GM12878 (cell line): ENCODE measurements around the gene KBTBD7. TPM values are rescaled to one million over a fixed set of nuclear protein-coding genes. Genes with fewer than 3 reads are reported as not detected.

Experiments used
- ATAC-seq: fragments of 200-7000 bp; cut with Tn5 transposase; 3 replicates; pipeline ENCODE4 v1.9.1; 2020; ENCODE audit warnings: mild to moderate bottlenecking, moderate library complexity
- BruUV-seq: library from RNA; stranded (reverse); fragments of 400-500 nt; replicated peaks from 2 replicates; lab custom pipeline; 2021; lab: Mats Ljungman, UMichigan
- CTCF ChIA-PET: fragments of 300-600 bp; sonication (Branson Sonifier 250); formaldehyde crosslinking; extraction: SDS; loops from one replicate; lab custom pipeline; 2021; ENCODE audit warnings: inconsistent platforms; lab: Yijun Ruan, JAX
- POLR2A ChIA-PET: fragments of 350-600 bp; formaldehyde crosslinking; extraction: SDS; loops from one replicate; lab custom pipeline; 2021; ENCODE audit warnings: inconsistent platforms; lab: Charles Lee
- RAD21 ChIA-PET: fragments of 300-600 bp; sonication (Branson Sonifier 250); formaldehyde crosslinking; loops from one replicate; lab custom pipeline; 2023; ENCODE audit warnings: antibody characterized with exemption; ENCODE audit not compliant: unreplicated experiment; lab: Charles Lee
- SMC1A ChIA-PET: fragments of 300-600 bp; sonication (Branson Sonifier 250); formaldehyde crosslinking; loops from one replicate; lab custom pipeline; 2023; ENCODE audit not compliant: unreplicated experiment, uncharacterized antibody; lab: Charles Lee
- DNase-seq: peaks from one replicate; pipeline ENCODE4 v3.0.0-alpha.2; 2011; ENCODE audit warnings: low read depth, low spot score
- FAIRE-seq: peaks from 3 replicates; lab custom pipeline; 2011; peaks lifted over from hg19 to GRCh38; lab: Jason Lieb, UNC
- H2AFZ ChIP-seq: 2 replicates; pipeline ENCODE4 v1.6.0; 2011; ENCODE audit warnings: low read depth, low read length, control low read depth; ENCODE audit not compliant: control insufficient read depth
- H3K27ac ChIP-seq: 2 replicates; pipeline ENCODE4 v1.5.1; 2011; ENCODE audit warnings: control low read depth; ENCODE audit not compliant: control insufficient read depth, insufficient read depth
- H3K27me3 ChIP-seq, 2 experiments: replicated peaks in 1 of 2; 2 replicates each; pipeline versions ENCODE4 v1.6.0 to v1.6.1; 2011; ENCODE audit warnings: low read length in 1 of 2; ENCODE audit not compliant: control insufficient read depth in 2 of 2, insufficient read depth in 2 of 2
- H3K36me3 ChIP-seq, 2 experiments: 2 replicates each; pipeline ENCODE4 v1.5.1; 2011; ENCODE audit warnings: low read length in 1 of 2; ENCODE audit not compliant: control insufficient read depth in 2 of 2, insufficient read depth in 2 of 2
- H3K4me1 ChIP-seq: 2 replicates; pipeline ENCODE4 v1.6.1; 2011; ENCODE audit warnings: mild to moderate bottlenecking, low read length, moderate library complexity, mixed read lengths; ENCODE audit not compliant: control insufficient read depth, insufficient read depth
- H3K4me2 ChIP-seq: 2 replicates; pipeline ENCODE4 v1.6.0; 2011; ENCODE audit warnings: control low read depth; ENCODE audit not compliant: control insufficient read depth, insufficient read depth
- H3K4me3 ChIP-seq: fragments of 200-600 bp; sonication (generic); 2 replicates; pipeline ENCODE4 v1.5.1; 2016
- H3K79me2 ChIP-seq: 2 replicates; pipeline ENCODE4 v1.6.0; 2011; ENCODE audit warnings: low read length; ENCODE audit not compliant: control insufficient read depth, insufficient read depth
- H3K9ac ChIP-seq: 2 replicates; pipeline ENCODE4 v1.8.0; 2011; ENCODE audit warnings: low read length, control low read depth, mixed read lengths; ENCODE audit not compliant: control insufficient read depth, insufficient read depth
- H3K9me3 ChIP-seq: replicated peaks from 3 replicates; pipeline ENCODE4 v1.5.1; 2011; ENCODE audit warnings: mild to moderate bottlenecking, low read length; ENCODE audit not compliant: control insufficient read depth, insufficient read depth
- H4K20me1 ChIP-seq: 2 replicates; pipeline ENCODE4 v1.6.0; 2011; ENCODE audit not compliant: control insufficient read depth, insufficient read depth
- ASH2L ChIP-seq: fragments of 300-600, 200-600 bp; sonication (generic); IDR thresholded peaks from 2 replicates; pipeline ENCODE4 v1.6.1; 2017; ENCODE audit warnings: low read depth, mild to moderate bottlenecking, borderline replicate concordance
- BACH1 ChIP-seq: fragments of 450-650 bp; IDR thresholded peaks from 2 replicates; pipeline ENCODE4 v1.6.1; 2017; ENCODE audit warnings: mild to moderate bottlenecking, borderline replicate concordance
- CHD4 ChIP-seq: fragments of 200-600 bp; sonication (generic); IDR thresholded peaks from 2 replicates; pipeline ENCODE4 v1.6.1; 2016; ENCODE audit warnings: mild to moderate bottlenecking
- EED ChIP-seq: sonication (generic); IDR thresholded peaks from 2 replicates; pipeline ENCODE4 v1.6.1; 2016; ENCODE audit warnings: antibody characterized with exemption, low read depth
- FOS ChIP-seq: IDR thresholded peaks from 3 replicates; pipeline ENCODE4 v1.6.1; 2011; ENCODE audit warnings: borderline replicate concordance; ENCODE audit not compliant: insufficient read length; ENCODE audit errors: extremely low read depth
- HDAC2 ChIP-seq: fragments of 200-600 bp; sonication (generic); IDR thresholded peaks from 2 replicates; pipeline ENCODE4 v1.6.1; 2017
- IKZF1 ChIP-seq: fragments of 450-650 bp; conservative IDR thresholded peaks from 2 replicates; pipeline ENCODE4 v1.6.1; 2017; ENCODE audit warnings: antibody characterized with exemption, mild to moderate bottlenecking
- IKZF2 ChIP-seq, 2 experiments: fragments of 450-650 bp; IDR thresholded peaks; 2 replicates each; pipeline ENCODE4 v1.6.1; 2017; ENCODE audit warnings: mild to moderate bottlenecking in 2 of 2, moderate library complexity in 2 of 2
- PML ChIP-seq: IDR thresholded peaks from 2 replicates; pipeline ENCODE4 v1.6.1; 2012; ENCODE audit warnings: low read length, inconsistent platforms
- POU2F2 ChIP-seq: IDR thresholded peaks from 3 replicates; pipeline ENCODE4 v1.6.1; 2011; ENCODE audit warnings: low read depth, mild to moderate bottlenecking, low read length, borderline replicate concordance
- RBBP5 ChIP-seq: fragments of 200-600 bp; sonication (generic); conservative IDR thresholded peaks from 2 replicates; pipeline ENCODE4 v1.6.1; 2016
- ZSCAN29 ChIP-seq: fragments of 450-650 bp; IDR thresholded peaks from 2 replicates; pipeline ENCODE4 v1.6.1; 2017; ENCODE audit warnings: mild to moderate bottlenecking, moderate library complexity
- WGBS: methylation state at CpG from one replicate; pipeline ENCODE4 v1.1.6; 2016; ENCODE audit warnings: low lambda C conversion rate; ENCODE audit not compliant: insufficient replicate concordance, insufficient coverage; ENCODE audit errors: missing lambda C conversion rate; 5-methylcytosine and 5-hydroxymethylcytosine counted together
- in situ Hi-C: fragments of 300-500 bp; cut with MboI; formaldehyde crosslinking; loops from 9 replicates; pipeline ENCODE4 v1.14.3; 2018; ENCODE audit warnings: mixed read lengths
- intact Hi-C: fragments of 100-400 bp; cut with micrococcal nuclease; formaldehyde crosslinking; loops from one replicate; pipeline ENCODE4 v1.14.2; 2022; ENCODE audit not compliant: unreplicated experiment
- polyA plus RNA-seq, 11 experiments: library from polyadenylated mRNA; depleted of rRNA in 4 of 11; unstranded in 6 of 11; stranded (reverse) in 5 of 11; fragments of >200 nt; fragmentation: Nextera tagmentation in 4 of 11; fragmentation: Illumina TruSeq in 1 of 11; extraction: Ambion mirVana in 4 of 11; extraction: Trizol in 1 of 11; gene quantifications; 1 replicate in 1 of 11; 2 replicates in 10 of 11; pipeline versions ENCODE4 v1.2.1 to v1.2.3, GENCODE V29; 2011 to 2016; ENCODE audit warnings: inconsistent platforms in 2 of 11, missing spikeins in 2 of 11, low read depth in 1 of 11
- total RNA-seq, 4 experiments: library from RNA; depleted of rRNA in 3 of 4; stranded (reverse); fragments of >200 nt in 3 of 4; fragmentation: Illumina TruSeq in 1 of 4; extraction: Trizol in 1 of 4; gene quantifications; 2 replicates each; pipeline versions ENCODE4 v1.2.1 to v1.2.3, GENCODE V29; 2013 to 2021
- TF ChIP-seq, protein P1 (sequence below): fragments of 450-650 bp; IDR thresholded peaks from 2 replicates; pipeline ENCODE4 v1.6.1; 2016; ENCODE audit warnings: mild to moderate bottlenecking, moderate library complexity, borderline replicate concordance
- TF ChIP-seq, protein P2 (sequence below): fragments of 450-650 bp; IDR thresholded peaks from 2 replicates; pipeline ENCODE4 v1.6.1; 2018; ENCODE audit warnings: mild to moderate bottlenecking, low read depth, moderate library complexity; ENCODE audit not compliant: partially characterized antibody
- TF ChIP-seq, protein P3 (sequence below): fragments of 450-650 bp; IDR thresholded peaks from 2 replicates; pipeline ENCODE4 v1.6.1; 2017; ENCODE audit warnings: antibody characterized with exemption, mild to moderate bottlenecking, moderate library complexity
- TF ChIP-seq, protein P4 (sequence below): IDR thresholded peaks from 2 replicates; pipeline ENCODE4 v1.6.1; 2011; ENCODE audit warnings: borderline replicate concordance, low read depth, mild to moderate bottlenecking, moderate library complexity, mixed read lengths, low read length; ENCODE audit not compliant: insufficient read depth; ENCODE audit errors: extremely low read length

KBTBD7 gene
- total and polyA plus RNA-seq, 10 of the 15 experiments (the other 5 are each of a cell fraction or from before 2014, with no cell fraction given) = 1.8 to 6.0 (median 4.3) TPM

DNA sequence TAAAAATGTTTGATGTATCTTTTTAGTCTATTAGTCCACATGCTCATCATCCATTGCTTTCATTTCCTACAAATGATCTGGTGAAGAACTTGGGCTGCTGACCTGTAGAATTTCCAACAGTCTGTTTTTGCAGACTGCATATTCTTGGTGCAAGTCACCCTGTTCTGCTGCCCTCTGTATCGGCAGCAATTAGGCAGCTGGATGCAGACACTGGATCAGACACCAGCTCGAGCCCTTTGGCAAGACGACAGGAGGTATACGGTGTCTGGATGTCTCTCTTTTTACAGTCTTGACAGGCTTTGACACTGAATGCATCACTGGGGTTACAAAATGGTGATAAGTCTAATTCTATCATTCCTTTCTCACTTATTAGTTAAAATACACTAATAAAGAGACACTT, 47.3 kb upstream of the KBTBD7 start:
- no peak overlapping the region for H3K4me3 ChIP-seq
- ChIA-PET POLR2A (no interaction called here), RAD21 (no interaction called here), CTCF (no interaction called here), SMC1A (no interaction called here)
- H3K4me2 ChIP-seq = no peak overlapping the region
- FAIRE-seq = no peak
- H4K20me1 ChIP-seq = no peaks in the 10 kb centered on the region
- no peaks in the 10 kb centered on the region for H3K9me3 ChIP-seq
- no peaks in the 10 kb centered on the region; a peak in 2 of 4 replicates for H3K36me3 ChIP-seq
- ATAC-seq = no peak
- intact Hi-C loops (no loop called here), in situ Hi-C loops (no loop called here)
- BruUV-seq = no TSS peak
- H2AFZ ChIP-seq = no peak overlapping the region
- no peak overlapping the region for H3K9ac ChIP-seq
- no peaks in the 10 kb centered on the region for H3K79me2 ChIP-seq
- DNase-seq = no peak
- H3K27me3 ChIP-seq = no peaks in the 10 kb centered on the region
- 99% methylated on average over 4 of the region's 4 CpGs for WGBS
- no peak overlapping the region for H3K27ac ChIP-seq
- H3K4me1 ChIP-seq = no peaks in the 10 kb centered on the region
- TF ChIP-seq HDAC2 (no peak), IKZF2 (IDR thresholded peaks at IDR 0.05) (no peak), POU2F2 (no peak), FOS (no peak), EED (no peak), BACH1 (no peak), RBBP5 (no peak), CHD4 (no peak), PML (no peak), IKZF1 (no peak), ASH2L (no peak), ZSCAN29 (no peak)
- TF ChIP-seq, protein P1, sequence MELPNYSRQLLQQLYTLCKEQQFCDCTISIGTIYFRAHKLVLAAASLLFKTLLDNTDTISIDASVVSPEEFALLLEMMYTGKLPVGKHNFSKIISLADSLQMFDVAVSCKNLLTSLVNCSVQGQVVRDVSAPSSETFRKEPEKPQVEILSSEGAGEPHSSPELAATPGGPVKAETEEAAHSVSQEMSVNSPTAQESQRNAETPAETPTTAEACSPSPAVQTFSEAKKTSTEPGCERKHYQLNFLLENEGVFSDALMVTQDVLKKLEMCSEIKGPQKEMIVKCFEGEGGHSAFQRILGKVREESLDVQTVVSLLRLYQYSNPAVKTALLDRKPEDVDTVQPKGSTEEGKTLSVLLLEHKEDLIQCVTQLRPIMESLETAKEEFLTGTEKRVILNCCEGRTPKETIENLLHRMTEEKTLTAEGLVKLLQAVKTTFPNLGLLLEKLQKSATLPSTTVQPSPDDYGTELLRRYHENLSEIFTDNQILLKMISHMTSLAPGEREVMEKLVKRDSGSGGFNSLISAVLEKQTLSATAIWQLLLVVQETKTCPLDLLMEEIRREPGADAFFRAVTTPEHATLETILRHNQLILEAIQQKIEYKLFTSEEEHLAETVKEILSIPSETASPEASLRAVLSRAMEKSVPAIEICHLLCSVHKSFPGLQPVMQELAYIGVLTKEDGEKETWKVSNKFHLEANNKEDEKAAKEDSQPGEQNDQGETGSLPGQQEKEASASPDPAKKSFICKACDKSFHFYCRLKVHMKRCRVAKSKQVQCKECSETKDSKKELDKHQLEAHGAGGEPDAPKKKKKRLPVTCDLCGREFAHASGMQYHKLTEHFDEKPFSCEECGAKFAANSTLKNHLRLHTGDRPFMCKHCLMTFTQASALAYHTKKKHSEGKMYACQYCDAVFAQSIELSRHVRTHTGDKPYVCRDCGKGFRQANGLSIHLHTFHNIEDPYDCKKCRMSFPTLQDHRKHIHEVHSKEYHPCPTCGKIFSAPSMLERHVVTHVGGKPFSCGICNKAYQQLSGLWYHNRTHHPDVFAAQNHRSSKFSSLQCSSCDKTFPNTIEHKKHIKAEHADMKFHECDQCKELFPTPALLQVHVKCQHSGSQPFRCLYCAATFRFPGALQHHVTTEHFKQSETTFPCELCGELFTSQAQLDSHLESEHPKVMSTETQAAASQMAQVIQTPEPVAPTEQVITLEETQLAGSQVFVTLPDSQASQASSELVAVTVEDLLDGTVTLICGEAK = no peak
- TF ChIP-seq, protein P2, sequence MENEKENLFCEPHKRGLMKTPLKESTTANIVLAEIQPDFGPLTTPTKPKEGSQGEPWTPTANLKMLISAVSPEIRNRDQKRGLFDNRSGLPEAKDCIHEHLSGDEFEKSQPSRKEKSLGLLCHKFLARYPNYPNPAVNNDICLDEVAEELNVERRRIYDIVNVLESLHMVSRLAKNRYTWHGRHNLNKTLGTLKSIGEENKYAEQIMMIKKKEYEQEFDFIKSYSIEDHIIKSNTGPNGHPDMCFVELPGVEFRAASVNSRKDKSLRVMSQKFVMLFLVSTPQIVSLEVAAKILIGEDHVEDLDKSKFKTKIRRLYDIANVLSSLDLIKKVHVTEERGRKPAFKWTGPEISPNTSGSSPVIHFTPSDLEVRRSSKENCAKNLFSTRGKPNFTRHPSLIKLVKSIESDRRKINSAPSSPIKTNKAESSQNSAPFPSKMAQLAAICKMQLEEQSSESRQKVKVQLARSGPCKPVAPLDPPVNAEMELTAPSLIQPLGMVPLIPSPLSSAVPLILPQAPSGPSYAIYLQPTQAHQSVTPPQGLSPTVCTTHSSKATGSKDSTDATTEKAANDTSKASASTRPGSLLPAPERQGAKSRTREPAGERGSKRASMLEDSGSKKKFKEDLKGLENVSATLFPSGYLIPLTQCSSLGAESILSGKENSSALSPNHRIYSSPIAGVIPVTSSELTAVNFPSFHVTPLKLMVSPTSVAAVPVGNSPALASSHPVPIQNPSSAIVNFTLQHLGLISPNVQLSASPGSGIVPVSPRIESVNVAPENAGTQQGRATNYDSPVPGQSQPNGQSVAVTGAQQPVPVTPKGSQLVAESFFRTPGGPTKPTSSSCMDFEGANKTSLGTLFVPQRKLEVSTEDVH = no peak
- TF ChIP-seq, protein P3, sequence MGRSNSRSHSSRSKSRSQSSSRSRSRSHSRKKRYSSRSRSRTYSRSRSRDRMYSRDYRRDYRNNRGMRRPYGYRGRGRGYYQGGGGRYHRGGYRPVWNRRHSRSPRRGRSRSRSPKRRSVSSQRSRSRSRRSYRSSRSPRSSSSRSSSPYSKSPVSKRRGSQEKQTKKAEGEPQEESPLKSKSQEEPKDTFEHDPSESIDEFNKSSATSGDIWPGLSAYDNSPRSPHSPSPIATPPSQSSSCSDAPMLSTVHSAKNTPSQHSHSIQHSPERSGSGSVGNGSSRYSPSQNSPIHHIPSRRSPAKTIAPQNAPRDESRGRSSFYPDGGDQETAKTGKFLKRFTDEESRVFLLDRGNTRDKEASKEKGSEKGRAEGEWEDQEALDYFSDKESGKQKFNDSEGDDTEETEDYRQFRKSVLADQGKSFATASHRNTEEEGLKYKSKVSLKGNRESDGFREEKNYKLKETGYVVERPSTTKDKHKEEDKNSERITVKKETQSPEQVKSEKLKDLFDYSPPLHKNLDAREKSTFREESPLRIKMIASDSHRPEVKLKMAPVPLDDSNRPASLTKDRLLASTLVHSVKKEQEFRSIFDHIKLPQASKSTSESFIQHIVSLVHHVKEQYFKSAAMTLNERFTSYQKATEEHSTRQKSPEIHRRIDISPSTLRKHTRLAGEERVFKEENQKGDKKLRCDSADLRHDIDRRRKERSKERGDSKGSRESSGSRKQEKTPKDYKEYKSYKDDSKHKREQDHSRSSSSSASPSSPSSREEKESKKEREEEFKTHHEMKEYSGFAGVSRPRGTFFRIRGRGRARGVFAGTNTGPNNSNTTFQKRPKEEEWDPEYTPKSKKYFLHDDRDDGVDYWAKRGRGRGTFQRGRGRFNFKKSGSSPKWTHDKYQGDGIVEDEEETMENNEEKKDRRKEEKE = no peak
- TF ChIP-seq, protein P4, sequence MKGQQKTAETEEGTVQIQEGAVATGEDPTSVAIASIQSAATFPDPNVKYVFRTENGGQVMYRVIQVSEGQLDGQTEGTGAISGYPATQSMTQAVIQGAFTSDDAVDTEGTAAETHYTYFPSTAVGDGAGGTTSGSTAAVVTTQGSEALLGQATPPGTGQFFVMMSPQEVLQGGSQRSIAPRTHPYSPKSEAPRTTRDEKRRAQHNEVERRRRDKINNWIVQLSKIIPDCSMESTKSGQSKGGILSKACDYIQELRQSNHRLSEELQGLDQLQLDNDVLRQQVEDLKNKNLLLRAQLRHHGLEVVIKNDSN = no peak
